Aorta (tissue), 5 donors: Measurements from ENCODE around the gene DAZAP1. TPM values are rescaled to one million over a fixed set of nuclear protein-coding genes. Genes with fewer than 3 reads are reported as not detected.

ENCODE experiments used
- ATAC-seq: fragments of 200-7000 bp; cut with Tn5 transposase; one replicate; pipeline ENCODE4 v1.9.1; 2022; ENCODE audit warnings: moderate library complexity; ENCODE audit not compliant: low FRiP score
- DNase-seq, 2 donors: peaks; one replicate each; pipeline ENCODE4 v3.0.0-alpha.2; 2020
- H3K27ac ChIP-seq, 2 donors: one replicate each; pipeline ENCODE4 v1.5.1; 2013; ENCODE audit warnings: low read length in 2 of 2, mild to moderate bottlenecking in 2 of 2, moderate library complexity in 2 of 2, control low read depth in 1 of 2, inconsistent platforms in 1 of 2, low read depth in 1 of 2
- H3K27me3 ChIP-seq, 2 donors: one replicate each; pipeline ENCODE4 v1.6.1; 2013; ENCODE audit warnings: control low read depth in 1 of 2, low read length in 1 of 2, mild to moderate bottlenecking in 1 of 2, moderate library complexity in 1 of 2; ENCODE audit not compliant: insufficient read depth in 2 of 2, control insufficient read depth in 1 of 2
- H3K36me3 ChIP-seq, 2 donors: one replicate each; pipeline ENCODE4 v1.6.1; 2013; ENCODE audit warnings: control low read depth in 1 of 2, low read length in 1 of 2, mild to moderate bottlenecking in 1 of 2; ENCODE audit not compliant: insufficient read depth in 2 of 2, control insufficient read depth in 1 of 2
- H3K4me1 ChIP-seq, 2 donors: one replicate each; pipeline ENCODE4 v1.6.1; 2013; ENCODE audit warnings: low read length in 2 of 2, control low read depth in 1 of 2, mild to moderate bottlenecking in 1 of 2, moderate library complexity in 1 of 2; ENCODE audit not compliant: insufficient read depth in 2 of 2, control insufficient read depth in 1 of 2
- H3K4me3 ChIP-seq, 2 donors: one replicate each; pipeline ENCODE4 v1.5.1; 2013; ENCODE audit warnings: low read length in 2 of 2, control low read depth in 1 of 2, mild to moderate bottlenecking in 1 of 2
- H3K9me3 ChIP-seq: one replicate; pipeline ENCODE4 v1.6.1; 2013; ENCODE audit warnings: mild to moderate bottlenecking, low read length; ENCODE audit not compliant: control insufficient read depth
- WGBS, 2 donors: extraction: QIAGEN DNeasy Blood & Tissue Kit; methylation state at CpG; one replicate each; pipeline ENCODE4 v1.1.7; 2013; 5-methylcytosine and 5-hydroxymethylcytosine counted together
- intact Hi-C, 2 donors: fragments of 100-400 bp; cut with DNase I; formaldehyde crosslinking; loops; one replicate each; pipeline versions ENCODE4 v1.14.2 to v1.15.0; 2022
- polyA plus RNA-seq, 2 donors: library from polyadenylated mRNA; stranded (reverse); fragments of 200-250 nt; gene quantifications; one replicate each; pipeline ENCODE4 v1.2.3, GENCODE V29; 2013
- total RNA-seq, 2 donors: library from RNA; stranded (reverse); fragmentation: NEBNext Ultra II Directional; extraction: Animal tissue kit (Norgen Biotek cat#: 25700); gene quantifications; one replicate each; pipeline ENCODE4 v1.2.1, GENCODE V29; 2021
- donor health status: healthy with polysubstance abuse.
- donor health status: Bipolar disorder and iron deficiency.
- donor health status: DM: no; HTN: no; CAD: no.
- donor health status: DM: no; HTN: no; CAD: no.
- donor health status: DM: yes; HTN: yes; CAD: no.

Gene DAZAP1
- total and polyA plus RNA-seq, 4 donors = 44.8 to 79.0 (median 76.5) TPM

DNA sequence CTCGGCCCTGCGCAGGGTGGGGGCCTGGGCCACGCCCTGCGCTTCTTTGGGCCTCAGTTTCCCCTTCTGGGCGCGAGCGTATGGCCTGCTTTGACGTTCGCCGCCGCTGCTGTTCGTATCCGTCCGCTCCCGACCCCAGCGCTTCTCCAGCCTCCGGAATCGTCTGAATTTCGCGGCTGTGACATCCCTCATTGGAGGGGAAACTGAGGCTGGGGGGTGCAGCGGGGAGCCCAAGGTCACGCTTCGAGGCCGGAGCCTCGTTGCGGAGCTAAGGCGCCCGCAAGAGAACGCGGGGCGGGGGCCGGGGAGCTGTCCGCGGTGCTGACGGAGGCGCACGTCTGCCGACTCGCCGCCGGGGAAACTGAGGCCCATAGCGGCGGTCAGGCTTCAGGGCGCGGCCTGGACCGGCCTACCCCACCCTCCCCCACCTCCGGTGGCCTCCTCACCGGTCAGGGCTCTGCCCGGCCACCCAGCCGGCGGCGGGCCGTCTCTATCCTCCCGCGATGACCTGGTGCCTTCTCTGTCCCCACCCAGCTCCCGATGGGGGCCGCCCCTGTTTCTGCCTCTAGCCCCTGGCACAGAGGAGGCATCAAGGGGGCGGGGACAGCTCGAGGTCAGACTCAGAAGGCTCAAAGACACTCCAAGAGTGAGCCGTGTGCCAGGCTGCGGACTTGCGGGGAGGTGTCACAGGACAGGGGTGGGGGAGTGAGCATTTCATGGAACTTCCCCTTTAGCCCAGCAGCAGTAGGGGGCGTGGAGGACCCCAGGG is 39.5 kb downstream of the DAZAP1 start:
- Histone ChIP-seq H3K36me3 (no peaks in the 10 kb centered on the region), H3K4me3 (no peak overlapping the region), H3K9me3 (no peaks in the 10 kb centered on the region), H3K4me1 (no peaks in the 10 kb centered on the region), H3K27me3 (no peaks in the 10 kb centered on the region), H3K27ac (no peak overlapping the region)
- intact Hi-C loops = no loop called here
- ATAC-seq = no peak
- 6 to 7% methylated on average over 53 to 63 of the region's 63 CpGs for WGBS, 2 donors
- no peak for DNase-seq

DNA sequence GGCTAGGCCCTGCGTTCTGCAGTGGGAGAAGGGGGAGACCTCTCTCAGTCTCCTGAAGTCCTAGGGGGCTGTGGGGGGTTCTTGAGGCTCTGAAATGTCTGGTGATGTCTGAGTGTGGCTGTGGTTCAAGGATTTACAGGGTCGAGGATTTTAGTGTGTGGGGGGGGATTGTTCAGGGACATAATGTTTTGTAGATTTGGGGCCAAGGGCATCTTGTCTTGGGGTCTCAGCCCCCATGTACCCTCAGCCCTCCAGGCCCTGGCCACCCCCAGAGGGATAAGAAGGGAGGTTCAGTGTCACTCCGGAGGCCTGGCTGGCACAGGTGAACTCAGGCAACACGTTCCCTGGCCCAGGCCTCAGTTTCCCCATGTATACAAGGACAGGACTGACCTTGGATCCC is 40.1 kb downstream of the DAZAP1 start:
- no peaks in the 10 kb centered on the region for H3K9me3 ChIP-seq
- no peak overlapping the region for H3K4me3 ChIP-seq
- 33 to 42% methylated on average over 4 of the region's 4 CpGs for WGBS, 2 donors
- DNase-seq = no peak
- no peaks in the 10 kb centered on the region for H3K36me3 ChIP-seq
- H3K27ac ChIP-seq = no peak overlapping the region
- no peak for ATAC-seq
- intact Hi-C loops = no loop called here
- H3K27me3 ChIP-seq = no peaks in the 10 kb centered on the region
- H3K4me1 ChIP-seq = no peaks in the 10 kb centered on the region

- Histone ChIP-seq H3K4me3 (no peak overlapping the region), H3K36me3 (no peaks in the 10 kb centered on the region), H3K9me3 (no peaks in the 10 kb centered on the region), H3K4me1 (no peaks in the 10 kb centered on the region), H3K27me3 (no peaks in the 10 kb centered on the region), H3K27ac (no peak overlapping the region)
- WGBS, 2 donors = 88 to 89% methylated on average over 9 of the region's 9 CpGs
- intact Hi-C loops = no loop called here
- DNase-seq = no peak
- no peak for ATAC-seq
Measured at GRCh38 chr19:1447944-1448343, 40.6 kb downstream of the DAZAP1 start.

DNA sequence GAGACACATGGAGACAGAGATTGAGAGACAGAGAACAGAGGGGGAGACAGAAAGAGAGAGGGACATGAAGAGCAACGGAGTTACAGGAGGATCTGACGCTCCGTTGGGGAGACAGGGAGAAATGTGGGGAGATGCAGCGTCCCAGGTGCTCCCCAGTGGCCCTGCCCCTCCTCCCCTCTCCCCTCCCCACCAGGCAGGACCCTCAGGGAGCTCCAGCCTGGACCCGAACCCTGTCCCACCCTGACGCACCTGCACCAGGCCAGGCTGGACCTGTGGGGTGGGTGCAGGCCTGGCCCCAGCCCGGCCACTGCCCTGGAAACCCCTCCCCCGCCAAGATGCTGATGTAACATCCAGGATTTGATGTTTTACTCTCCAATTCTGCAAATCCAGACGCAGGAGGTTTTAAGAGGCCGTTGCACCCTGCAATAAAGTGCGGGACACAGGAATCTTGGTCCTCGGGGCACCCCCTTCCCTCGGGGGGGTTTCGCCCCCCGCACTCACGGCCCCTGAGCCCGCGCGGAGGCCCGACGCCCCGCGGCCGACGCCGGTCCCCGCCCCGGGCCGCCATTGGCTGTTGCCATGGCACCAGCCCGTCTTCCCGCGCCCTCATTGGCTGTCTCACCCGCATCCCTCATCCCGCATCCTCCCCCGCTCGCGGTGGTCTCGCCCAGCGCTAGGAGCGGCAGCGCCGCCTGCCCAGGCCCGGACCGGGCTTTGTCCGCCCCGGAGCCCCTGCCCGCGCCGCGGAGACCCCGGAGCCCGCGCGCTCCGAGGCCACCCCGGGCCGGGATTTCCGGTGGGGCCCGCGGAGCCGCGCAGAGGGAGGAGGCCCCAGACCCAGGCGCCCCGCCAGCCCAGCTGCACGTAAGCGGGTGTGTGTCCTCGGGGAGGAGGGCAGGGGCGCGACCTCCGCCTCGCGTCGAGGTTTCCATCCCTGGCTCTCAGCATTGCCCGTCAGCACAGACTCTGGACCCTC is 42.4 kb downstream of the DAZAP1 start, which contains the start of gene APC2:
Gene APC2 (plus strand): TSS at position 655 of the 976 bp plus-strand sequence. CDS start 2,881 bp downstream, outside the sequence.
- no peaks in the 10 kb centered on the region for H3K27me3 ChIP-seq
- ATAC-seq = no peak
- no peak for DNase-seq
- 4% methylated on average over 74 of the region's 74 CpGs for WGBS, 2 donors
- H3K27ac ChIP-seq = no peak within 1 kb of the TSS
- H3K9me3 ChIP-seq = no peaks in the 10 kb centered on the region
- no peak within 1 kb of the TSS for H3K4me3 ChIP-seq
- H3K4me1 ChIP-seq = no peaks in the 10 kb centered on the region
- H3K36me3 ChIP-seq = no peaks in the 10 kb centered on the region
- intact Hi-C loops = no loop called here

DNA sequence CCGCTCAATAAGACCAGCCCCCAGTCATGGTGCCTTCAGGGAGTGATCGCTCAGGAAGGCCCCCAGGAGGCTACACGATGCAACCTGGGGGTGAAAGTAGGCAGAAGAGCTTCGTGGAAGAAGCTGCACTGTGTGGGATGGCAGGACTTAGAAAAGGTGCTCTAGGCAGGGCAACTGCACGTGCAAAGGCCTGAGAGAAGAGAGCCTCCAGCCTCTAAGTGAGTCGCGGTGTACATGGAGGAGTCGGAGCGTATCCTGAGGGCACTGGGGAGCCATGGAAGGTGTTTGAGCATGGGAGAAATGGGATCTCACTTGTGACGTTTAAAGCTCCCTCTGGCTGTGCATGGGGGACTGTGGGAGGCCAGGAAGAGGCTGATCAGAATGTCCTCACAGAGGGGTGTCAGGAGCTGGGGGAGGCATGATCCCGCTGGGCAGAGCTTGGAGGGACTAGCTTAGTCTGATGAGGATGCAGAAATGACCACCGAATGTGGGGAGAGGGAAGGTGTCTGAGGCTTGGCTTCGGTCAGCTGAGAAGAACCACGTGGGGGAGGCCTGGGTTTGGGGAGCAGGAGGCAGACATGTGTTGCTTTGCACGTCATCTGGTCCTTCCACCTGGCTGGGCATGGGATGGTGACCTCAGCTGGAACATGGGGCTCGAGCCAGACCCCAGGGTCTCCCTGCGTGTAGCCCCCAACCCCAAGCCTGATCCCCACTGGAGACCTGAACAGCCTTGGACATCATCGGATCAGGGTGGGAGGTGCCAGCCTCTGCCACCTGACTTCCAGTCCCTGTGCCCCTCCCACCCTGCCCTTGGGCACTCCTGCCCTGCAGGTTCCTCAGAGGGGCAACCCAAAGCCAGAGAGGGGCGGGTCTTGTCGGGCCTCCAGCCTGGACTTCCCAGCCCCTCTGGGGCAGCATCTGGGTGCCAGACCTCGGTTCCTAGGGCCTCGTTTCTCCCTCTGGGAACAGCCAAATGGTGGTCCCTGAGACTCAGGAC is 43.6 kb downstream of the DAZAP1 start:
- H3K4me1 ChIP-seq = no peaks in the 10 kb centered on the region
- H3K4me3 ChIP-seq = no peak overlapping the region
- no peaks in the 10 kb centered on the region for H3K36me3 ChIP-seq
- H3K27me3 ChIP-seq = no peaks in the 10 kb centered on the region
- no peaks in the 10 kb centered on the region for H3K9me3 ChIP-seq
- no peak for ATAC-seq
- intact Hi-C loops = no loop called here
- no peak for DNase-seq
- H3K27ac ChIP-seq = no peak overlapping the region
- 61 to 62% methylated on average over 22 of the region's 22 CpGs for WGBS, 2 donors

DNA sequence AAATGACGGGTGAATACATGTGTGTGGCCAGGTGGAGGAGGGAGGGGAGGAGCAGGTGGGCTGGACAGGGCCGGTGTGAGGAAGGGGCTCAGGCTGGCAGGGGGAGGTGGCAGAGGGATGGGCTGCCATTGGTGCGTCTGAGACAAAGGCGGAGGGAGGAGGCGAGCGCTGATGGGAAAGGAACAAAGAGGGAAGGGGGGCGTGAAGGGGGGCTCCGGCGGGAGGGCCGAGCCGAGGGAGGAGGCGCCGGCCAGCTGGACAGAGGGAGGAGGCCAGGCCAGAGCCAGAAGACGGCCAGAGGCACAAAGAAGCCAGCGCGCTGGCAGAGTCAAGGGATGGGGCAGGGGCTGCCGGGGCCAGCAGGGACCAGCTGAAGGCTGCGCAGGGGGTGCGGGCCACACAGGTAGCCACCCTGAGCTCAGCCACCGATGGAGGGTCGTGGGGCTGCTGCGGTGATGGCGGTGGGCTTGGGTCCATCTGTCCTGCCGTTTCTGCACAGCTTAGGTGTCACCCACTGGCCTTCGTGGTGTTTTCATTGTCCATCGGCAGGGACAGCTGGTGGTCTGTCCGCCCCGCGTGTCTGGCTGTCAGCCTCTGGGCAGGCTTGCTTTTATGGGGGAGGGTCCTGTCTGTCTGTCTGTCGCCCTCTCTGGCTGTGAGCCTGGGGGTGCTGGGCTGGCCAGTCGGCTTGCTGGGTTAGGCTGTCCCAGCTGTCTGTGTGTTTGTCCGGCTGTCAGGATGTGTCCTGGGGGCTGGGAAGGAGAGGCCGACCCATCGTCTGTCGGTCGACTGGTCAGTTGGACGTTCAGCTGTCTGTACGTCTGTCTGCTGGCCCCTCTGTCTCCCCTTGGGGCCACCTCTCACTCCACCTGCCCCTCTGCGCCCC is 44.8 kb downstream of the DAZAP1 start:
- intact Hi-C loops = no loop called here

GRCh38 chr19:1452802-1453524 is 45.6 kb downstream of the DAZAP1 start:
- H3K4me1 ChIP-seq = no peaks in the 10 kb centered on the region
- no peak overlapping the region for H3K27ac ChIP-seq
- DNase-seq = no peak
- no peaks in the 10 kb centered on the region for H3K9me3 ChIP-seq
- H3K4me3 ChIP-seq = no peak overlapping the region
- ATAC-seq = no peak
- no peaks in the 10 kb centered on the region for H3K27me3 ChIP-seq
- intact Hi-C loops = no loop called here
- H3K36me3 ChIP-seq = no peaks in the 10 kb centered on the region
- 52 to 53% methylated on average over 27 to 30 of the region's 30 CpGs for WGBS, 2 donors

More for the DNA sequence above, 44.8 kb downstream of the DAZAP1 start:
- H3K4me3 ChIP-seq = no peak overlapping the region
- no peaks in the 10 kb centered on the region for H3K27me3 ChIP-seq
- H3K9me3 ChIP-seq = no peaks in the 10 kb centered on the region
- H3K36me3 ChIP-seq = no peaks in the 10 kb centered on the region
- H3K27ac ChIP-seq = no peak overlapping the region
- no peaks in the 10 kb centered on the region for H3K4me1 ChIP-seq
- WGBS, 2 donors = 30 to 36% methylated on average over 30 to 39 of the region's 39 CpGs
- no peak for DNase-seq
- ATAC-seq = no peak
